ENCODE results near the gene GIMAP2.

Gene GIMAP2

DNA sequence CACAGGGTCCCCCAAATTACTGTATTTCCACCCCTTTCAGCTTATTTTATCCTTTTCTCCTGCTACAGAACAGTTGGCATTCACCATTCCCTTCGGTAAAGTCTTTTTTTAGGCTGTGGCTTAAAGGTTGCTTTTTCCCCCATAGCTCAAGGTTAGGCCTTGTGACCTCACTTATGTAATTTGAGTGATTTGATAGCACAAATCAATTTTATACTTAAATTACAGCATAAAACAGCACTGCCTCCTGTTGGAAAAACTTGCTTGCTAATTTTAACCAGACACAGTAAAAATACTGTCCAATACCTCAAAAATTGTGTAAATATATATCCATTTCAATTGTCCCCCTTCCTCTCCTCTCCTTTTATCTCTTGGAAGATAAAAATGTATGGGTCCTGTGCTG, 38.0 kb downstream of the GIMAP2 start:
- H3K4me3 ChIP-seq (replicated peaks; ENCODE audit: low read depth, low read length): no peak overlapping the region
- TF ChIP-seq, protein P1, sequence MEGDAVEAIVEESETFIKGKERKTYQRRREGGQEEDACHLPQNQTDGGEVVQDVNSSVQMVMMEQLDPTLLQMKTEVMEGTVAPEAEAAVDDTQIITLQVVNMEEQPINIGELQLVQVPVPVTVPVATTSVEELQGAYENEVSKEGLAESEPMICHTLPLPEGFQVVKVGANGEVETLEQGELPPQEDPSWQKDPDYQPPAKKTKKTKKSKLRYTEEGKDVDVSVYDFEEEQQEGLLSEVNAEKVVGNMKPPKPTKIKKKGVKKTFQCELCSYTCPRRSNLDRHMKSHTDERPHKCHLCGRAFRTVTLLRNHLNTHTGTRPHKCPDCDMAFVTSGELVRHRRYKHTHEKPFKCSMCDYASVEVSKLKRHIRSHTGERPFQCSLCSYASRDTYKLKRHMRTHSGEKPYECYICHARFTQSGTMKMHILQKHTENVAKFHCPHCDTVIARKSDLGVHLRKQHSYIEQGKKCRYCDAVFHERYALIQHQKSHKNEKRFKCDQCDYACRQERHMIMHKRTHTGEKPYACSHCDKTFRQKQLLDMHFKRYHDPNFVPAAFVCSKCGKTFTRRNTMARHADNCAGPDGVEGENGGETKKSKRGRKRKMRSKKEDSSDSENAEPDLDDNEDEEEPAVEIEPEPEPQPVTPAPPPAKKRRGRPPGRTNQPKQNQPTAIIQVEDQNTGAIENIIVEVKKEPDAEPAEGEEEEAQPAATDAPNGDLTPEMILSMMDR (IDR thresholded peaks at IDR 0.05; ENCODE audit: low read depth, low read length, missing control alignments): no peak
- no peak for DNase-seq (ENCODE audit: extremely low read depth, low read depth)

DNA sequence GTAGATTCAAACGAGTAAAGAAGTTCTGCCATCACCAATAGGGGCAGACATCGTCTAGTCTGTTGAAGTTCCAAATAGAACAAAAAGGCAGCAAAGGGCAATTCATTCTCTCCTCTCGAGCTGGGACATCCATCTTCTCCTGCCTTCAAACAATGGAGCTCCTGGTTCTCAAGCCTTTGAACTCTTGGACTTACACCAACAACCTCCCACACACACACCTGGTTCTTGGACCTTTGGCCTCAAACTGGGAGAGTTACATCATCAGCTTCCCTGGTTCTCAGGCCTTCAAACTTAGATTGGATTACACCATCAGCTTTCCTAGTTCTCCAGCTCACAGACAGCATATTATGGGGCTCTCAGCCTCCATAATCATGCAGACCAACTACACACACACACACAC, 41.9 kb downstream of the GIMAP2 start:
- TF ChIP-seq, protein P1 (IDR thresholded peaks at IDR 0.05; ENCODE audit: low read depth, low read length, missing control alignments): no peak
- H3K4me3 ChIP-seq (replicated peaks; ENCODE audit: low read depth, low read length): no peak overlapping the region
- no peak for DNase-seq (ENCODE audit: extremely low read depth, low read depth)

DNA sequence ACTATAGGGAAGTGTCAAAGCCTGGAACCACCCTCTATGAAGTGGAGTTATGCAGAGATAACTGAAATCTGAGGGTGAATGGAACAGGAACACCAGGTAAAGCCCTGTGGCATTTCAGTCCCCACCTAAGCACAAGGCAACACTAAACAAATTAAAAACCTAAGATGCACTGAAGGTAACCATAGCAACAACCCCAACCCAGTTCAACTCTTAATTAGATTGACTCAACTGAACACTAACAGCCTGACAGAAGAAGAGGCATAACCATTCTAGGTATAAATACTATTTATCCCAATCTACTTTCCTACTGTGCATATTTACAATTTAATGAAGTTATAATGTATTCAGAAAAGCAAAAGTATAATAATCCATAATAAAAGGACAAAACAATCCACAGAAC, 42.5 kb downstream of the GIMAP2 start:
- TF ChIP-seq, protein P1 (IDR thresholded peaks at IDR 0.05; ENCODE audit: low read depth, low read length, missing control alignments): no peak
- no peak for DNase-seq (ENCODE audit: extremely low read depth, low read depth)
- H3K4me3 ChIP-seq (replicated peaks; ENCODE audit: low read depth, low read length): no peak overlapping the region

DNA sequence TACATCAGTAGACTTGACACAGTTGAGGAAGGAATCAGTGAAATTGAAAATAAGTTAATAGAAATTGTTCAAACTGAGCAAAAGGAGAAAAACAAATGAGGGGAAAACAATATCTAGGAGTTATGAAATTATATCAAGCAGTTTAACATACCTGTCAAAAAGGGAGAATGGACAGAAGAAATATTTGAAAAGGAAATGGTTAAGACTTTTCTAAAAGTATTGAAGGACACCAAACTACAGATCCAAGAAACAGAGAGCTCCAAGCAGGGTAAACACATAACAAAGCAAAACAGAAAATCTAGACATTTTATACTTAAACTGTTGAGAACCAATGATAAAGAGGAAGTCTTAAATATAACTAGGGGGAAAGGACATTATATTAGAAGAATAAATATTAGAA, 43.1 kb downstream of the GIMAP2 start:
- no peak for DNase-seq (ENCODE audit: extremely low read depth, low read depth)
- no peak overlapping the region for H3K4me3 ChIP-seq (replicated peaks; ENCODE audit: low read depth, low read length)
- TF ChIP-seq, protein P1 (IDR thresholded peaks at IDR 0.05; ENCODE audit: low read depth, low read length, missing control alignments): no peak

DNA sequence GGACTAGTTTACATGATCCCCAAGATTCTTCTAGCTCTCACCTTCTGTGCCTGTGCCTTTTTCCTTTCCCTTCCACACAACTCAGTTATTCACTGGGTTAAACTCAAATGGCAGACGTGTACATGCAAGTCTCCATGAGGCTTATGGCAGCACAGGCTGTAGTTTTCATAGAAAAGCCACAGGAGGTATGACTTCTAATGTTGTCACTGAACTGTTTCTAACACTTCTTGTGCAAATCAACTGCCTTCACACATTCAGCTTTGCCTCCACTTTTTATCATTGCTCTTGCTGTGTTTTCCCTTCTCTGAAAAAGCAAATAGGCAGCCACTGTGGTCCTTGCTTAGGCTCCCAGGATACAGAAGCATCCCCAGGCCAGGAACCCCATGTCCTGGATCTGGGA, 46.4 kb downstream of the GIMAP2 start:
- DNase-seq (ENCODE audit: extremely low read depth, low read depth): no peak
- no peak overlapping the region for H3K4me3 ChIP-seq (replicated peaks; ENCODE audit: low read depth, low read length)
- TF ChIP-seq, protein P1 (IDR thresholded peaks at IDR 0.05; ENCODE audit: low read depth, low read length, missing control alignments): no peak

DNA sequence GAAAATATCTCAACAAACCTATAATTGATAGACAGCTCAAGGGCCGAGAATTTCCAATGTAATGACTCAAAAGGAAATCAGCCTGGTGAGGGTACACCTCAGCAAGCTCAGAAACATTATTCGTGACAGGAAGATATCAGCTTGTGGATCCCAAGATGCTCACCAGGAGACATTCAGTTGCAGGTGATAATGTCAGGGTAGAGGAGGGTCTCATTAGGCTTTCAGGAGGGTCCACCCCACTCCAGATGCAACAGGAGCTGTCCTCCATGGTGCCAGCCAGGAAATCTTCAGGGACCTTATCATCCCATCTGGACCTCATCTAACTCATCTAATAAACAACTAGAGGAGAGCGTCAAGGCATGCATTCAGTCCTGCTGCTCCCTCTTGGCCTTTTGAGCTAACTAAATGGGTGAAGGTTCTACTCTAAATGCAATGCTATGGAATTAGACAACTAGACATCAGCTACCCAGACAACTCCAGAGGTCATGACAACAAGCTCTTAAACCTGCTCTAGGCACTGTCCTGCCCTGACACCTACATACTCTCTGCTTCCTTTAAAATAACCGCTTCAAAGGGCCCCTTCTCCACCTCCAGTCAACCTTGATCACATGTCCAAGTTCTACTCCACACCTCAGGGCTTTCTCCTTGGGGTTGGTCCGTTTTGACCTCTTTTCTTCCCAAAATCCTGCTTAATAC, 47.4 kb downstream of the GIMAP2 start:
- TF ChIP-seq, protein P1 (IDR thresholded peaks at IDR 0.05; ENCODE audit: low read depth, low read length, missing control alignments): no peak
- no peak overlapping the region for H3K4me3 ChIP-seq (replicated peaks; ENCODE audit: low read depth, low read length)
- no peak for DNase-seq (ENCODE audit: extremely low read depth, low read depth)
